Psoas muscle (tissue), 8 donors: ENCODE measurements around the gene ZFHX3. TPM values are rescaled to one million over a fixed set of nuclear protein-coding genes. Genes with fewer than 3 reads are reported as not detected.

Experiments used
- ATAC-seq, 4 donors: fragments of 200-7000 bp; cut with Tn5 transposase; one replicate each; pipeline ENCODE4 v1.9.1; 2020; ENCODE audit warnings: moderate library complexity in 3 of 4, mild to moderate bottlenecking in 2 of 4
- DNase-seq, 2 donors: peaks; one replicate each; pipeline ENCODE4 v3.0.0-alpha.2; 2020
- H3K27ac ChIP-seq: fragments of 200-600 bp; one replicate; pipeline ENCODE4 v1.8.0; 2022
- H3K27me3 ChIP-seq, 3 donors: fragments of 200-600 bp in 1 of 3; one replicate each; pipeline versions ENCODE4 v1.6.1 to v1.8.0; 2013 to 2022; ENCODE audit warnings: low read length in 2 of 3, mild to moderate bottlenecking in 2 of 3, moderate library complexity in 1 of 3; ENCODE audit not compliant: insufficient read depth in 3 of 3
- H3K36me3 ChIP-seq, 2 donors: fragments of 200-600 bp in 1 of 2; one replicate each; pipeline versions ENCODE4 v1.6.1 to v1.8.0; 2013 to 2022; ENCODE audit warnings: low read depth in 1 of 2, mild to moderate bottlenecking in 1 of 2, moderate library complexity in 1 of 2; ENCODE audit not compliant: insufficient read depth in 1 of 2
- H3K4me1 ChIP-seq: fragments of 200-600 bp; one replicate; pipeline ENCODE4 v1.8.0; 2022
- H3K4me3 ChIP-seq: fragments of 200-600 bp; one replicate; pipeline ENCODE4 v1.8.0; 2022; ENCODE audit warnings: mild to moderate bottlenecking
- H3K9me3 ChIP-seq: fragments of 200-600 bp; one replicate; pipeline ENCODE4 v1.8.0; 2022
- WGBS, 3 donors: extraction: QIAGEN DNeasy Blood & Tissue Kit; methylation state at CpG; one replicate each; pipeline versions ENCODE4 v1.1.6 to v1.1.7; 2013; 5-methylcytosine and 5-hydroxymethylcytosine counted together
- intact Hi-C, 2 donors: fragments of 100-400 bp; cut with DNase I; formaldehyde crosslinking; loops; one replicate each; pipeline versions ENCODE4 v1.11.0 to v1.14.2; 2022
- polyA plus RNA-seq, 3 donors: library from polyadenylated mRNA; stranded (reverse); fragments of 200-250 nt; gene quantifications; one replicate each; pipeline ENCODE4 v1.2.3, GENCODE V29; 2013
- total RNA-seq, 4 donors: library from RNA; stranded (reverse); fragmentation: NEBNext Ultra II Directional in 2 of 4; extraction: Animal tissue kit (Norgen Biotek cat#: 25700) in 2 of 4; gene quantifications; one replicate each; pipeline versions ENCODE4 v1.2.1 to v1.2.4, GENCODE V29; 2021 to 2023
- TF ChIP-seq, protein P1 (sequence below): fragments of 200-600 bp; IDR thresholded peaks from one replicate; pipeline ENCODE4 v1.8.0; 2022; ENCODE audit warnings: antibody characterized with exemption
- donor health status: healthy with polysubstance abuse.
- donor health status: DM: no; HTN: no; CAD: no; lungs with moderate emphysema.
- donor health status: Bipolar disorder and iron deficiency.
- donor health status: healthy.
- donor health status: DM: yes; HTN: yes; CAD: no.
- donor health status: DM: no; HTN: no; CAD: no.
- donor health status: DM: no; HTN: no; CAD: no.
- donor health status: DM: yes; HTN: yes; CAD: no.

Gene ZFHX3
- total and polyA plus RNA-seq, 7 donors, result 3.3 to 36.9 (median 11.5) TPM

DNA sequence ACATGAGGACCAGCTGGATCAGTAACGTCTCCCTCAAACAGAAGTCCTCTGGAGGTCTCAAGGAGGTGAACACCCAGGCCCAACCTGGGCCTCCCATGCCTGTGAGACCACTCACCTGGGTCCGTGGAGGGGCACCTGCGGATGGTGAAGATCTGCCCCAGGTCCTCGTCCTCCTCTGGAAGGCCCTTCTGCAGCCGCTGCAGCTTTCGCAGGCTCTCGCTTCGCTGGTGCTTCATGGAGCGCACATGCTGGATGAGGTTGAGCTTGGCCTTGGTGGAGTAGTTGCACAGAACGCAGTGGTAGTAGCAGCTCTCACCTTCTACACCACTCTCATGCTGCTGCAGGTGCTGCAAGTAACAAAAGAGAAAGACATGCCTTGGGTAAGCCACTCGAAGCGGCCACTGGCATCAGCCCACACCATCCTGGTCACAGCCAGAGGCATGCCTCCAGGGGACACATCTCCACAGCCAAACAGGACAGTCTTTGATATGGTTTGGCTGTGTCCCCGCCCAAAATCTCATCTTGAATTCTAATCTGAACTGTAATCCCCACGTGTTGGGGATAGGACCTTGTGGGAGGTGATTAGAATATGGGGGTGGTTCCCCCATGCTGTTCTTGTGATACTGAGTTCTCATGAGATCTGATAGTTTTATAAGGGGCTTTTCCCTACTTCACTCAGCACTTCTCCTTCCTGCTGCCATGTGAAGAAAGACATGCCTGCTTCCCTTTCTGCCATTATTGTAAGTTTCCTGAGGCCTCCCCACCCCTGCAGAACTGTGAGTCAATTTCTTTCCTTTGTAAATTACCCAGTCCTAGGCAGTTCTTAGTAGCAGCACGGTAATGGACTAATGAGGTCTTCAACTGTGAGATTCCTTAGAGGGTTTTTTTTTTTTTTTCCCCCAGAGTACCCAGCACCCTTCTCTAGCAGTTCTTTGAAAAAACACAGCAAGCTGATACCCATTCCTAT is 158.0 kb downstream of the ZFHX3 start:
- H3K27me3 ChIP-seq, result no peaks in the 10 kb centered on the region
- intact Hi-C loops, result loop anchor here in 1 of 2 donors (5.0 kb wide), 1 partner anchor 47 kb away; no protein-coding TSS in a partner anchor
- H3K36me3 ChIP-seq, result peaks cover 9 to 50% of the 10 kb centered on the region in 2 donors
- H3K27ac ChIP-seq, result peak overlapping the region; percentile 70
- ATAC-seq (no peak), DNase-seq (no peak)
- H3K4me3 ChIP-seq, result no peak overlapping the region
- H3K4me1 ChIP-seq, result peaks cover 32% of the 10 kb centered on the region
- no peaks in the 10 kb centered on the region for H3K9me3 ChIP-seq
- 86 to 91% (median 89%) methylated on average over 15 of the region's 15 CpGs for WGBS, 3 donors
- TF ChIP-seq, protein P1, sequence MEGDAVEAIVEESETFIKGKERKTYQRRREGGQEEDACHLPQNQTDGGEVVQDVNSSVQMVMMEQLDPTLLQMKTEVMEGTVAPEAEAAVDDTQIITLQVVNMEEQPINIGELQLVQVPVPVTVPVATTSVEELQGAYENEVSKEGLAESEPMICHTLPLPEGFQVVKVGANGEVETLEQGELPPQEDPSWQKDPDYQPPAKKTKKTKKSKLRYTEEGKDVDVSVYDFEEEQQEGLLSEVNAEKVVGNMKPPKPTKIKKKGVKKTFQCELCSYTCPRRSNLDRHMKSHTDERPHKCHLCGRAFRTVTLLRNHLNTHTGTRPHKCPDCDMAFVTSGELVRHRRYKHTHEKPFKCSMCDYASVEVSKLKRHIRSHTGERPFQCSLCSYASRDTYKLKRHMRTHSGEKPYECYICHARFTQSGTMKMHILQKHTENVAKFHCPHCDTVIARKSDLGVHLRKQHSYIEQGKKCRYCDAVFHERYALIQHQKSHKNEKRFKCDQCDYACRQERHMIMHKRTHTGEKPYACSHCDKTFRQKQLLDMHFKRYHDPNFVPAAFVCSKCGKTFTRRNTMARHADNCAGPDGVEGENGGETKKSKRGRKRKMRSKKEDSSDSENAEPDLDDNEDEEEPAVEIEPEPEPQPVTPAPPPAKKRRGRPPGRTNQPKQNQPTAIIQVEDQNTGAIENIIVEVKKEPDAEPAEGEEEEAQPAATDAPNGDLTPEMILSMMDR, result no peak

DNA sequence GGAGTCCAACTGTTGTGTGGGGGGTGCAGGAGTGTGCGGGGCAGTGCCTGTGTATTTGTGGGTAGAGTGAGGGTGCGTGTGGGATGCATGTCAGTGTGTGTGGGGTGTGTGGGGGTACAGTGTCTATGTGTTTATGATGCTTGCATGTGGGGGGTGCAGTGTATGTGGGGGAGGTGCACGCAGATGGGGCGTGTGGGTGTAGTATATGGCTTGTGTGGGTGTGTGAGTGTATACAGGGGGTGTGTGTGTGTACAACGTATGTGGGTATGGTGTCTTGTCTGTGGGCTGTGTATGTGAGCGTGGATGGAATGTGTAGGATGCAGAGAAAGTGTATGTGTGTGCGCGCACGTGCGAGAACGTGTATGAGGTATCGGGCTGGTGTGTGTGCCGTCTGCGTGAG is 160.4 kb downstream of the ZFHX3 start:
- WGBS, 3 donors, result 90 to 96% (median 93%) methylated on average over 14 of the region's 14 CpGs
- TF ChIP-seq, protein P1, result no peak
- peaks cover 9 to 55% of the 10 kb centered on the region in 2 donors for H3K36me3 ChIP-seq
- intact Hi-C loops, result no loop called here
- peaks cover 20% of the 10 kb centered on the region for H3K4me1 ChIP-seq
- ATAC-seq (no peak), DNase-seq (no peak)
- no peak overlapping the region for H3K4me3 ChIP-seq
- H3K27ac ChIP-seq, result no peak overlapping the region
- no peaks in the 10 kb centered on the region for H3K9me3 ChIP-seq
- no peaks in the 10 kb centered on the region for H3K27me3 ChIP-seq

DNA sequence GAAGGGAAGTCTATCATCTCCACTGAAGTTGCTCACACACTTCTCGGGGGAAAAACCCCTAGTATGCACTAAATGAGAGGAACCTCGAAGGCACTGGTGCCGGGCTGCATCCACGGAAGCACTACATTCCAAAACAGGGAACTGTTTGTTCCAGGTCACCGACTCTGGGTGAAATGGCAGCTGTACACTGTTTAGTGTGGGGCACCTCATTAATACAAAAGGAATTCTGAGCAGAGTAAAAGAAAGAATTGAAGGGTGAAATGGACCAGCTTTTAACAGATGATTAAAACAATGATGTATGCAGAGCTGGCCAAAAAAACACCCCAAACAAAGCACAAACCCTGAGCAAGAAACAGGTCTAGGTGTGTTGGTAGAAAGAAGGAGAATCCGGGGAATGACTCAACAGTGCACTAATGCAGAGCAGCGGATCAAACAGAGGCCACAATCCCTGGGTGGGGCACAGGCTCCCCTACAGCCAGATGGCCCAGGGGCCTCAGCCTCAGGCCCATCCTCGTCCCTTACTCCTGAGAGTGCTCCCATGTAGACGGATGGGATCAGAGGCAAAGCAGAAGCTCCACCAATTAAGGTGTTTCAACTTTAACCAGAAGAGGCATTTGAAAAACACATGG is 161.5 kb downstream of the ZFHX3 start:
- ATAC-seq (no peak), DNase-seq (no peak)
- Histone ChIP-seq H3K4me3 (no peak overlapping the region), H3K27ac (no peak overlapping the region), H3K9me3 (no peaks in the 10 kb centered on the region), H3K4me1 (peaks cover 10% of the 10 kb centered on the region), H3K27me3 (no peaks in the 10 kb centered on the region), H3K36me3 (peaks cover 9 to 55% of the 10 kb centered on the region in 2 donors)
- TF ChIP-seq, protein P1, result no peak
- WGBS, 3 donors, result 78 to 90% (median 86%) methylated on average over 9 of the region's 9 CpGs
- intact Hi-C loops, result no loop called here

DNA sequence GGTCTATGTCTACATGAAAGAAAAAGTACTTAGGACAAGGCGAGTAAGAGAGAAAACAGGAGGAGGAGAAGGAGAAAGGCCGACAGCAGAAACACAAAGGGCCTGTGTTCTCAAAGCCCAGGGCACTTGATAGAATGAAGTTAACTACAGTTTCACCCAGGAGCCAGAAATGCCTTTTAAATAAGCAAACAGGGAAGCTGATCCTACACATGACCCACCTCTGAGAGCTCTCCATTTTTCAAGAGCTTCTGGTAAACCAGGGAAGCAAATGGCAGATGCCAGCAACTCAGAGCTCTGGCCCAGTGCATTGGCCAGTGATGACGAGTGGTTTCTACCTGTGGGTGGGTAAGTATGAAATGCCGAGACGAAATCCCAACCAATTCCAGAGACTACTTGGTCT is 163.4 kb downstream of the ZFHX3 start:
- Histone ChIP-seq H3K27me3 (no peaks in the 10 kb centered on the region), H3K9me3 (no peaks in the 10 kb centered on the region), H3K4me1 (peaks cover 4% of the 10 kb centered on the region), H3K27ac (no peak overlapping the region), H3K4me3 (no peak overlapping the region), H3K36me3 (peaks cover 9 to 52% of the 10 kb centered on the region in 2 donors)
- 92 to 93% (median 93%) methylated on average over 5 of the region's 5 CpGs for WGBS, 3 donors
- intact Hi-C loops, result no loop called here
- TF ChIP-seq, protein P1, result no peak
- ATAC-seq (no peak), DNase-seq (no peak)
